Measurements from ENCODE around the gene IPO4.

Gene IPO4

GRCh38 chr14:24232121-24232644 lies 43.6 kb upstream of the IPO4 start, which contains the start of gene NEDD8:
NEDD8 (minus strand) TSS chr14:24232367; CDS start chr14:24232267, 100 bp downstream.
- H3K36me3 ChIP-seq (ENCODE audit: control insufficient read depth in 2 of 2, insufficient read depth in 1 of 2, low read length in 2 of 2) = peaks cover 17 to 49% of the 10 kb centered on the region in 2 experiments; a peak in 2 of 3 replicates
- H3K4me3 ChIP-seq (ENCODE audit: low read depth, low read length) = peak within 1 kb of the TSS; percentile 69
- CTCF ChIA-PET = interaction anchor here (1.6 kb wide), 1 partner anchor 142 kb away, joined by 3 read pairs; no protein-coding TSS in a partner anchor
- POLR2A ChIA-PET = interaction anchor here (1.8 kb wide), 1 partner anchor 10 kb away, joined by 10 read pairs; the partner anchor contains the start of gene TINF2
- H3K9me3 ChIP-seq (ENCODE audit: control insufficient read depth, insufficient read depth, low read depth, low read length) = no peaks in the 10 kb centered on the region
- H3K4me1 ChIP-seq (ENCODE audit: control insufficient read depth, insufficient read depth, low read length) = peaks cover 7% of the 10 kb centered on the region
- H3K27ac ChIP-seq (ENCODE audit: extremely low read depth, low read depth, low read length) = peak within 1 kb of the TSS; percentile 92
- no peak for TF ChIP-seq ZNF561 (tag by site-specific recombination; IDR thresholded peaks at IDR 0.05; ENCODE audit: borderline replicate concordance)
- no peak for TF ChIP-seq SETDB1 (IDR thresholded peaks at IDR 0.05; ENCODE audit: insufficient read length, low read length)
- peak; percentile 53 for TF ChIP-seq PATZ1 (tag by site-specific recombination; IDR thresholded peaks at IDR 0.05)
- TF ChIP-seq, protein P1, sequence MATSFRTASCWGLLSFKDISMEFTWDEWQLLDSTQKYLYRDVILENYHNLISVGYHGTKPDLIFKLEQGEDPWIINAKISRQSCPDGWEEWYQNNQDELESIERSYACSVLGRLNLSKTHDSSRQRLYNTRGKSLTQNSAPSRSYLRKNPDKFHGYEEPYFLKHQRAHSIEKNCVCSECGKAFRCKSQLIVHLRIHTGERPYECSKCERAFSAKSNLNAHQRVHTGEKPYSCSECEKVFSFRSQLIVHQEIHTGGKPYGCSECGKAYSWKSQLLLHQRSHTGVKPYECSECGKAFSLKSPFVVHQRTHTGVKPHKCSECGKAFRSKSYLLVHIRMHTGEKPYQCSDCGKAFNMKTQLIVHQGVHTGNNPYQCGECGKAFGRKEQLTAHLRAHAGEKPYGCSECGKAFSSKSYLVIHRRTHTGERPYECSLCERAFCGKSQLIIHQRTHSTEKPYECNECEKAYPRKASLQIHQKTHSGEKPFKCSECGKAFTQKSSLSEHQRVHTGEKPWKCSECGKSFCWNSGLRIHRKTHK (tag by site-specific recombination; IDR thresholded peaks at IDR 0.05) = no peak
- peak; percentile 54; the same call in 1 of the 2 replicates for TF ChIP-seq ZBTB6 (tag by site-specific recombination; IDR thresholded peaks at IDR 0.05)
- no peak for TF ChIP-seq ZNF157 (tag by site-specific recombination; IDR thresholded peaks at IDR 0.05)
- no peak for TF ChIP-seq ZNF311 (tag by site-specific recombination; IDR thresholded peaks at IDR 0.05; ENCODE audit: borderline replicate concordance)
- no peak for TF ChIP-seq ZNF292 (tag by site-specific recombination; IDR thresholded peaks at IDR 0.05; ENCODE audit: borderline replicate concordance, low read depth)
- TF ChIP-seq FEZF1 (tag by site-specific recombination; IDR thresholded peaks at IDR 0.05) = no peak
- 0 out of 2 replicates have a peak, but pooled peaks have one; percentile 13 for TF ChIP-seq ZNF324 (tag by site-specific recombination; IDR thresholded peaks at IDR 0.05)
- TF ChIP-seq ZNF248 (tag by site-specific recombination; IDR thresholded peaks at IDR 0.05) = no peak
- TF ChIP-seq ZNF785 (tag by site-specific recombination; IDR thresholded peaks at IDR 0.05) = no peak
- no peak for TF ChIP-seq ZNF529 (tag by site-specific recombination; IDR thresholded peaks at IDR 0.05; ENCODE audit: insufficient replicate concordance)
- no peak for TF ChIP-seq MEIS1 (CRISPR knock-in tag; IDR thresholded peaks at IDR 0.05; ENCODE audit: borderline replicate concordance)
- no peak for TF ChIP-seq MYNN (tag by site-specific recombination; IDR thresholded peaks at IDR 0.05; ENCODE audit: borderline replicate concordance)
- TF ChIP-seq, protein P2, sequence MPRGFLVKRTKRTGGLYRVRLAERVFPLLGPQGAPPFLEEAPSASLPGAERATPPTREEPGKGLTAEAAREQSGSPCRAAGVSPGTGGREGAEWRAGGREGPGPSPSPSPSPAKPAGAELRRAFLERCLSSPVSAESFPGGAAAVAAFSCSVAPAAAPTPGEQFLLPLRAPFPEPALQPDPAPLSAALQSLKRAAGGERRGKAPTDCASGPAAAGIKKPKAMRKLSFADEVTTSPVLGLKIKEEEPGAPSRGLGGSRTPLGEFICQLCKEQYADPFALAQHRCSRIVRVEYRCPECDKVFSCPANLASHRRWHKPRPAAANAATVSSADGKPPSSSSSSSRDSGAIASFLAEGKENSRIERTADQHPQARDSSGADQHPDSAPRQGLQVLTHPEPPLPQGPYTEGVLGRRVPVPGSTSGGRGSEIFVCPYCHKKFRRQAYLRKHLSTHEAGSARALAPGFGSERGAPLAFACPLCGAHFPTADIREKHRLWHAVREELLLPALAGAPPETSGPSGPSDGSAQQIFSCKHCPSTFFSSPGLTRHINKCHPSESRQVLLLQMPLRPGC (tag by site-specific recombination; IDR thresholded peaks at IDR 0.05) = no peak
- TF ChIP-seq ZNF514 (tag by site-specific recombination; IDR thresholded peaks at IDR 0.05) = no peak
- no peak; the same call in 1 of the 2 replicates for TF ChIP-seq ZNF341 (tag by site-specific recombination; IDR thresholded peaks at IDR 0.05; ENCODE audit: low read depth)
- peak; percentile 42; the same call in 1 of the 2 replicates for TF ChIP-seq ZBTB8A (tag by site-specific recombination; IDR thresholded peaks at IDR 0.05)
- no peak for TF ChIP-seq OSR2 (tag by site-specific recombination; IDR thresholded peaks at IDR 0.05)
- TF ChIP-seq RBAK (tag by site-specific recombination; IDR thresholded peaks at IDR 0.05) = no peak
- no peak for TF ChIP-seq ZNF280D (tag by site-specific recombination; IDR thresholded peaks at IDR 0.05)
- TF ChIP-seq KLF16 (tag by site-specific recombination; IDR thresholded peaks at IDR 0.05) = peak; percentile 40; the same call in 1 of the 2 replicates
- no peak for TF ChIP-seq ZNF202 (tag by site-specific recombination; IDR thresholded peaks at IDR 0.05; ENCODE audit: borderline replicate concordance)
- no peak for TF ChIP-seq ZNF654 (tag by site-specific recombination; IDR thresholded peaks at IDR 0.05; ENCODE audit: low read depth)
- 0 out of 2 replicates have a peak, but pooled peaks have one; percentile 16 for TF ChIP-seq ZNF394 (tag by site-specific recombination; IDR thresholded peaks at IDR 0.05; ENCODE audit: borderline replicate concordance)
